T-helper 22 cell (primary cell): ENCODE results near the gene SAP30.

Experiments used
- DNase-seq: peaks from one replicate; pipeline ENCODE4 v3.0.0-alpha.2; 2020; ENCODE audit warnings: low read depth

Gene SAP30

GRCh38 chr4:173367285-173367684 lies 3.5 kb upstream of the SAP30 start:
- no peak for DNase-seq

DNA sequence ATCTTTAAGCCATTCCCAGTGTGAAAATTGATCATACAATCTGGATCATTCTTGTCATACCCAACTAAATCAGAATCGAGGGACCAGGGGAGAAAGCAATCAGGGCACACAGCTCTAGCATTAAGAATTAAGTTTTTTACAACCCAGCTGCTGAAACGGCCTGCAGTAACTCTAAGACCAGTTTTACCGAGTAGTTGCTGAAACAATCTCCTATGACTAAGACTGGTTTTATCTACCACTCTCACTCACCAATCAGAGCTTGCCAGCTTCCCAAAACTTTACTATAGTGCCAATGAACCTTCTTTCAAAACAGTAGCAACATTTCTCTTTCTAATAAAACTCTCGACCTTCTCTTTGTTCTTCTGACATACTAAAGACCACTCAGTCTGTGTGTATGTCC lies 2.8 kb upstream of the SAP30 start:
- no peak for DNase-seq

GRCh38 chr4:173370130-173370476 lies 651 bp upstream of the SAP30 start:
- DNase-seq, result peak; percentile 52

GRCh38 chr4:173371292-173372192 lies 788 bp downstream of the SAP30 start:
- DNase-seq, result peak; percentile 29

DNA sequence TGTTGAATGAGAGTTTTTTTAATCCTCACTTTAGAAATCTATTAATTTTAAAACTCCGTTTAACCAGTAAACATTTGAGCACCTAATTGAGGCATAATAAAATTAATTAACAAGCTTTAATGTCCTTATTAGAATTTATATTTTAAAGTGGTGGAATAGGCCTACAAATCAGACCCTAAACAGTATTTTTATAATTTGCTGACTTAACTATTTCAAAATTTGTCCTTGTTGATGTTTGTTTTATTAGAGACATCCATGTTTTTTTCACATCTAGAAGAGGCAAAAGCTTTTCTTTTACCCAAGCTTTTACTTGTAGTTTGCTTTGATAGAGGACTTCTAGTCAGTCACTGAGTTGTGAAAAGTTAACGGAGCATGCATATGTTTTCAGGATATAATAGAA lies 3.8 kb downstream of the SAP30 start:
- no peak for DNase-seq

DNA sequence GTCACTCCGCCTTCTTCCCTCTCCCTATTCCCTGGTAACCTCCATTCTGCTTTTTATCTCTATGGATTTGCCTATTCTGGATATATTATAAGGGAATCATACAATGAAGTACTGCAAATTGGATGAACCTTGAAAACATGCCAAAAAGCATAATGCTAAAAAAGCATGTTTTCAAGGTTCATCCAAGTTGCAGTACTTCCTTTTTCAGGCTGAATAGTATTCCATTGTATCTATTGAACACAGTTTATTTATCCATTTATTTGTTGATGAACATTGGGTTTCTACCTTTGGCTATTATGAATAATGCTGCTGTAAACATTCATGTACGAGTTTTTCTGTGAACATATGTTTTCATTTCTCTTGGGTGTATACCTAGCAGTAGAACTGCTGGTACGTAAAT lies 9.2 kb downstream of the SAP30 start:
- no peak for DNase-seq

DNA sequence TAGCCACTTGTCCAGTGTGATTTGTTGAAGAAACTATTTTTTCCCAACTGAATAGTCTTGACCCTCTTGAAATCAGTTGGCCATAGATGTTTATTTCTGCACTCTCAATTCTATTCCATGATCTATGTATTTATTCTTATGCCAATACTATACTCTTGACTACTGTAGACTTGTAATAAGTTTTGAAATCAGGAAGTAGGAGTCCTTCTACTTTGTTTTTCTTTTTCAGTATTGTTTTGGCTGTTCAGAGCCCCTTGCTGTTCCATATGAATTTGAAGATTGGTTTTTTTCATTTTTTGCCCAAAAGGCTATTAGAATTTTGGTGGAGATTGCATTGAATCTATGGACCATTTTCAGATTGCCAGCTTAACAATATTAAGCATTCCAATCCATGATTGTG lies 10.2 kb downstream of the SAP30 start:
- DNase-seq, result no peak

GRCh38 chr4:173381610-173382009 lies 10.9 kb downstream of the SAP30 start:
- DNase-seq, result no peak

DNA sequence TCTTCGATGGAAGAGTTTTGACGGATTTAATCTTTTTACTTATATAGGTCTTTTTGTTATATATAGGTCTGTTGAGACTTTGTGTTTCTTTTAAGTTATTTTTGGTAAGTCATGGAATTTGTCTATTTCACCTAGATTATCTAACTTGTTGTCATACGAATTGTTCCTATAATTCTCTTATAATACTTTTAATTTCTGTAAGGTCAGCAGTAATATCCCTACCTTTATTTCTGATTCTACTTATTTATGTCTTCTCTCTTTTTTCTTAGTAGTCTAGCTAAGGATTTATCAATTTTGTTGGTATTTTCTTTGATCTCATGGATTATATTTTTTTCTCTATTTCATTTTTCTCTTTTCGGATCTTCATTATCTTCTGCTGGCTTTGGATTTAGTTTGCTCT lies 11.6 kb downstream of the SAP30 start:
- no peak for DNase-seq

GRCh38 chr4:173386751-173387150 lies 16.0 kb downstream of the SAP30 start:
- DNase-seq, result no peak

DNA sequence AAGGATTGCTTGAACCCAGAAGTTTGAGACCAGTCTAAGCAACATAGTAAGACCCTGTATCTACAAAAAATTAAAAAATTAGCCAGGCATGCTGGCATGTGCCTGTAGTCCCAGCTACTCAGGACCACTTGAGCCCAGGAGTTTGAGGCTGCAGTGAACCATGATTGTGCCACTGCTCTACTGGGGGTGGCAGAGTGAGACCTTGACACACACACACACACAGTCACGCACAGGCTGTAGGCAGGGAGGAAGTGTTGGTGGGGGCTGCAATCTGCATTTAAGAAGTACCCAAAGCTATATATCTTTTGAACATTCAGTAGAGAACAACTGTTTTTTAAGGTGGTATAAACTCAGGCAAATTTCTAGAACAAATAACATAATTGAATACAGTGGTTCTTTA lies 20.9 kb downstream of the SAP30 start:
- DNase-seq, result no peak

GRCh38 chr4:173397604-173398003 lies 26.9 kb downstream of the SAP30 start:
- no peak for DNase-seq

- DNase-seq, result no peak
These were observed 27.5 kb downstream of the SAP30 start for GRCh38 chr4:173398220-173398619.

DNA sequence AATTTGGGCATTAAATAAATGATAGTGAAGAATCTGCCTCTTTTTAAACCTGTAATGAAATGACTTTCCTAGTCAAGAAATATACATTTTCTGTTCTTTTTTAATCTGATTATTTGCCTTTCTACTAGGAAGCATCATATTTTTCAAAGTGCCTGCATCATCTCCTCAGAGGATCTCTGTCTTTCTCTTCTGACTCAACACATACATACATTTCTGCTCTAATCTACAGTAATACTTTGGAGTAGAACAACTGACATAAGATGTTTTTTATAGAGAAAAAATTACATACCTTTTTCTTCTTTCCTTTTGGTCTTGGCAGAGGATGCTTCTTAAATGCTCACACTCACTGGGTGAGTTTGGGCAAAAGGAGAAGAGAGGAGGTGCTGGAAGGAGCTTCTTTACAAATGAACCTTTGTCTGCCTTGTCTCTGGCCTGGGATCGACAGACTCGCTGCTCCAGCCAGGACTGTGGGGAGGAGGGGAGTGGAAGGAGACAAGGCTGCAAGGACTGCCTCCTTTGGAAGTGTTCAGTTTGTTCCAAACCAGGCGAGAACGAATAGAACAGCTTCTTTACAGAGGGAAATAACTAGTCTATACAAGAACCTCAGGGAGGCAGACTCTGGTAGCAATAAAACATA lies 28.1 kb downstream of the SAP30 start, which contains the start of gene SCRG1:
Gene SCRG1 (minus strand): TSS at position 338 of the 637 bp plus-strand sequence. CDS start 7,702 bp downstream, outside the sequence.
- DNase-seq, result no peak

DNA sequence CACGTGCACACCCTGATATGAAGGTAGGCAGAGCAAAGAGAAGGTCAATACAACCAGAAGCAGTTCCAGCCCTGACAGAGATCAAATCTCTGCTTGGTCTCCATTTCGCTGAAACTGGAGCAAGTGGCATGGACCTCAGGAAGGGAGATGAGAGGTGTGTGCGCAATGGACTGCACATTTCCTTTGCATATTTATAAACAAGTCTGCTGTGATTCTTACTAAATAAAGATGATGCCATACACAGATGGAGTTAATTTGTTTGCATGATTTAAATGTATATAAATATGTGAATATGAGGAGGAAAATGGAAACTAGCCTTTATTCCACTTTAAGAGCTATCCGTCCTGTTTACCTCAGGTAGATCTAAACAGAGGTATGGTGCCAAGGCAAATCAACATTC lies 30.3 kb downstream of the SAP30 start:
- DNase-seq, result no peak

- no peak for DNase-seq
These were observed 32.3 kb downstream of the SAP30 start for GRCh38 chr4:173403051-173403450.

GRCh38 chr4:173404296-173404865 lies 33.6 kb downstream of the SAP30 start:
- no peak for DNase-seq

- no peak for DNase-seq
These were observed 35.3 kb downstream of the SAP30 start for GRCh38 chr4:173405840-173406606.

GRCh38 chr4:173410079-173410478 lies 39.3 kb downstream of the SAP30 start:
- no peak for DNase-seq

DNA sequence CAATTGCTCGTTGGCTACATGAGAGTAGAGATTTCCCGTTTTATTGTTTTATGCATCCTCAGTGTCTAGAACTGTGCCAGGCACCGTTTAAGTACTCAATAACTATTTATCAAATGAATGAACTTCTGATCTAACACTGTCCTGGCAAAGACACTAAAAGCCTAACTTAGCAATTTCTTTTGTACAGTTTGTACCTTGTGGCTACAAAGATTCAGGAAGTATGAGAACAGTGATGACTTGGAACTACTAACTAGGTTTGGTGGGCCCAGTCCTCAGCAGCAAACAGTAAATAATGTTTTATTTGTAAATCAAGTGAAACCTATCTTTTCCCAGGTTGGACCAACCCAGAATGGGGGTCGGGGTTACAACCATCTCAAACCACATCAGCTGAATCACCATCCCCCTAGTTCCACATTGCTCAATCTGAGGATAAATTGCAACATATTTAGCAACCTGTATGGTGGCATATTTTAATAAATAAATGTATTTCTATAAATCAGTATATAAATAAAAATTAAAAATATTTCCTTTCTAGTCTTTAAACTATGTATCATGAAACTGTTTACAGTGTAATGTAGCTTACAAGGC lies 40.4 kb downstream of the SAP30 start:
- DNase-seq, result no peak

GRCh38 chr4:173413036-173413435 lies 42.3 kb downstream of the SAP30 start:
- no peak for DNase-seq

DNA sequence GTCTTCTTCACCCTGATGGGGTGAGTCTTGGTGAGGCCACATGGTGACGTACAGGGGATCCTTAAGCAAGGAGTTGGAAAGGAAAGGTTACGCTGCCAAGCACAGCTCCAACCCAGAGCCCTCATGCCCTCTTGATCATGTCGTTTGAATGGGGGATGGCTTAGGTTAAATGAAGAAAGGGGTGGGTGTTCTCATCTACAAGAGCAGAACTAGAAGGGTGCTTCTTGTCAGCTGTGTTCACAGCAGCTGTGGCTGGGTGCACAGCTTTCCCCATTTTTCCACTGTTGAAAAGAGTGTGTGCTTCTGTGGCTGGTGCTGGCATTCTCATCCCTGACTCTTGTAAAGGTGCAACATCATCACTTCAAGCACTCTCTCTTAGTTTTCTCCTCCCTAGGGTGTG lies 43.7 kb downstream of the SAP30 start:
- no peak for DNase-seq
